Liver (tissue), 9 donors: Measurements from ENCODE around the gene CD59. TPM values are rescaled to one million over a fixed set of nuclear protein-coding genes. Genes with fewer than 3 reads are reported as not detected.

Source experiments
- DNase-seq: peaks from one replicate; pipeline ENCODE4 v3.0.0-alpha.2; 2017; ENCODE audit warnings: low spot score
- H3K27ac ChIP-seq, 2 donors: one replicate each; pipeline ENCODE4 v1.7.0; 2013; ENCODE audit warnings: inconsistent platforms in 2 of 2, low read length in 2 of 2, control low read depth in 1 of 2, low read depth in 1 of 2, mild to moderate bottlenecking in 1 of 2
- H3K27me3 ChIP-seq, 4 donors: one replicate each; pipeline versions ENCODE4 v1.6.1 to v1.7.0; 2013; ENCODE audit warnings: low read length in 3 of 4, inconsistent platforms in 1 of 4, mild to moderate bottlenecking in 1 of 4, moderate library complexity in 1 of 4; ENCODE audit not compliant: control insufficient read depth in 4 of 4, insufficient read depth in 4 of 4
- H3K36me3 ChIP-seq, 4 donors: one replicate each; pipeline versions ENCODE4 v1.6.1 to v1.7.0; 2013; ENCODE audit warnings: low read length in 3 of 4, mild to moderate bottlenecking in 3 of 4, low read depth in 1 of 4, moderate library complexity in 1 of 4; ENCODE audit not compliant: control insufficient read depth in 4 of 4, insufficient read depth in 3 of 4
- H3K4me1 ChIP-seq, 4 donors: one replicate each; pipeline versions ENCODE4 v1.6.1 to v1.7.0; 2013; ENCODE audit warnings: low read length in 3 of 4, mild to moderate bottlenecking in 3 of 4, moderate library complexity in 1 of 4; ENCODE audit not compliant: control insufficient read depth in 4 of 4, insufficient read depth in 4 of 4
- H3K4me3 ChIP-seq, 3 donors: one replicate each; pipeline versions ENCODE4 v1.6.1 to v1.7.0; 2013; ENCODE audit warnings: low read length in 3 of 3, control low read depth in 1 of 3, low read depth in 1 of 3, mild to moderate bottlenecking in 1 of 3
- H3K9ac ChIP-seq, 2 donors: one replicate each; pipeline ENCODE4 v1.7.0; 2013; ENCODE audit warnings: low read length in 2 of 2, mild to moderate bottlenecking in 2 of 2, moderate library complexity in 2 of 2, control low read depth in 1 of 2, low read depth in 1 of 2
- H3K9me3 ChIP-seq, 4 donors: one replicate each; pipeline versions ENCODE4 v1.6.1 to v1.7.0; 2013; ENCODE audit warnings: low read length in 3 of 4; ENCODE audit not compliant: control insufficient read depth in 4 of 4
- ATF3 ChIP-seq: IDR thresholded peaks from 2 replicates; pipeline ENCODE4 v1.6.1; 2016; ENCODE audit warnings: antibody characterized with exemption
- CTCF ChIP-seq: fragments of 150-350 bp; IDR thresholded peaks from 2 replicates; pipeline ENCODE4 v1.5.1; 2017; ENCODE audit warnings: improper control_type of control experiment, low read depth, low read length; ENCODE audit not compliant: missing input control
- EGR1 ChIP-seq, 2 donors: IDR thresholded peaks; 2 replicates each; pipeline ENCODE4 v1.6.1; 2016 to 2018; ENCODE audit warnings: antibody characterized with exemption in 2 of 2, low read depth in 2 of 2
- FOXA1 ChIP-seq: IDR thresholded peaks from 2 replicates; pipeline ENCODE4 v1.6.1; 2016; ENCODE audit warnings: antibody characterized with exemption
- FOXA2 ChIP-seq: IDR thresholded peaks from 2 replicates; pipeline ENCODE4 v1.6.1; 2016; ENCODE audit warnings: antibody characterized with exemption
- GABPA ChIP-seq, 2 donors: IDR thresholded peaks in 1 of 2; conservative IDR thresholded peaks in 1 of 2; 2 replicates each; pipeline ENCODE4 v1.6.1; 2016; ENCODE audit warnings: antibody characterized with exemption in 2 of 2, mild to moderate bottlenecking in 1 of 2, moderate library complexity in 1 of 2
- HNF4G ChIP-seq: IDR thresholded peaks from 2 replicates; pipeline ENCODE4 v1.6.1; 2016; ENCODE audit warnings: antibody characterized with exemption
- JUND ChIP-seq, 2 donors: IDR thresholded peaks; 2 replicates each; pipeline ENCODE4 v1.6.1; 2016; ENCODE audit warnings: antibody characterized with exemption in 2 of 2
- NR2F2 ChIP-seq: IDR thresholded peaks from 2 replicates; pipeline ENCODE4 v1.6.1; 2016; ENCODE audit warnings: antibody characterized with exemption
- RAD21 ChIP-seq, 2 donors: IDR thresholded peaks; 2 replicates each; pipeline ENCODE4 v1.6.1; 2016; ENCODE audit warnings: antibody characterized with exemption in 2 of 2, mild to moderate bottlenecking in 2 of 2
- REST ChIP-seq: IDR thresholded peaks from 2 replicates; pipeline ENCODE4 v1.6.1; 2016; ENCODE audit warnings: antibody characterized with exemption, mild to moderate bottlenecking
- RXRA ChIP-seq, 2 donors: IDR thresholded peaks; 2 replicates each; pipeline ENCODE4 v1.6.1; 2017 to 2018; ENCODE audit warnings: antibody characterized with exemption in 2 of 2, mild to moderate bottlenecking in 1 of 2
- SP1 ChIP-seq: IDR thresholded peaks from 2 replicates; pipeline ENCODE4 v1.6.1; 2018; ENCODE audit warnings: antibody characterized with exemption, mild to moderate bottlenecking
- TAF1 ChIP-seq: conservative IDR thresholded peaks from 2 replicates; pipeline ENCODE4 v1.6.1; 2016; ENCODE audit warnings: antibody characterized with exemption, mild to moderate bottlenecking
- YY1 ChIP-seq: IDR thresholded peaks from 2 replicates; pipeline ENCODE4 v1.6.1; 2016; ENCODE audit warnings: antibody characterized with exemption, mild to moderate bottlenecking
- ZBTB33 ChIP-seq: IDR thresholded peaks from 2 replicates; pipeline ENCODE4 v1.6.1; 2016; ENCODE audit warnings: antibody characterized with exemption
- WGBS: extraction: QIAGEN DNeasy Blood & Tissue Kit; methylation state at CpG from one replicate; pipeline ENCODE4 v1.1.7; 2013; 5-methylcytosine and 5-hydroxymethylcytosine counted together
- polyA plus RNA-seq, 2 donors: library from polyadenylated mRNA; stranded (reverse) in 1 of 2; unstranded in 1 of 2; fragments of 200-250 nt in 1 of 2; fragments of >200 nt in 1 of 2; fragmentation: Nextera tagmentation in 1 of 2; extraction: Ambion mirVana in 1 of 2; gene quantifications; one replicate each; pipeline versions ENCODE4 v1.2.1 to v1.2.3, GENCODE V29; 2013 to 2015
- total RNA-seq, 2 donors: library from RNA; depleted of rRNA; stranded (reverse); fragments of >200 nt; gene quantifications; one replicate each; pipeline ENCODE4 v1.2.3, GENCODE V29; 2014
- donor health status: healthy.
- donor health status: healthy.
- donor health status: healthy.
- donor health status: healthy.
- donor health status: healthy.

The CD59 gene
- total and polyA plus RNA-seq, 4 donors = 74.2 to 181 (median 130) TPM

- no peak overlapping the region for H3K4me3 ChIP-seq
- H3K9me3 ChIP-seq = no peaks in the 10 kb centered on the region
- WGBS = 80% methylated on average over 3 of the region's 3 CpGs
- no peak for TF ChIP-seq TAF1
- TF ChIP-seq CTCF = no peak
- TF ChIP-seq RXRA (IDR thresholded peaks at IDR 0.05) = no peak
- no peak for TF ChIP-seq EGR1 (IDR thresholded peaks at IDR 0.05; ENCODE audit: low read depth in 2 of 2)
- TF ChIP-seq JUND (IDR thresholded peaks at IDR 0.05) = no peak
- TF ChIP-seq FOXA1 = no peak
- no peak for TF ChIP-seq RAD21 (IDR thresholded peaks at IDR 0.05)
- peaks cover 0 to 4% (median 0%) of the 10 kb centered on the region in 4 donors for H3K27me3 ChIP-seq
- no peaks in the 10 kb centered on the region for H3K36me3 ChIP-seq
- H3K9ac ChIP-seq = no peak overlapping the region
- no peaks in the 10 kb centered on the region for H3K4me1 ChIP-seq
- no peak for DNase-seq
- H3K27ac ChIP-seq = no peak overlapping the region
These were observed 78.5 kb downstream of the CD59 start for GRCh38 chr11:33657757-33658156.

GRCh38 chr11:33656768-33657167 lies 79.5 kb downstream of the CD59 start:
- H3K4me1 ChIP-seq = no peaks in the 10 kb centered on the region
- TF ChIP-seq CTCF (no peak), HNF4G (no peak), GABPA (IDR thresholded peaks at IDR 0.05 in 1 of 2, conservative IDR thresholded peaks at IDR 0.05 in 1 of 2) (no peak), NR2F2 (no peak), FOXA1 (no peak), YY1 (no peak), TAF1 (no peak), EGR1 (IDR thresholded peaks at IDR 0.05; ENCODE audit: low read depth in 2 of 2) (no peak), JUND (IDR thresholded peaks at IDR 0.05) (no peak), FOXA2 (no peak)

GRCh38 chr11:33655842-33656600 lies 80.2 kb downstream of the CD59 start:
- Histone ChIP-seq H3K27me3 (peaks cover 0 to 4% (median 0%) of the 10 kb centered on the region in 4 donors), H3K27ac (no peak overlapping the region), H3K9me3 (no peaks in the 10 kb centered on the region), H3K9ac (no peak overlapping the region), H3K4me1 (no peaks in the 10 kb centered on the region), H3K4me3 (no peak overlapping the region), H3K36me3 (no peaks in the 10 kb centered on the region)
- DNase-seq = no peak
- WGBS = 79% methylated on average over 11 of the region's 11 CpGs
- TF ChIP-seq FOXA1 (no peak), FOXA2 (no peak), YY1 (no peak), ZBTB33 (no peak), SP1 (no peak), REST (no peak), JUND (IDR thresholded peaks at IDR 0.05) (no peak), ATF3 (no peak), TAF1 (no peak), EGR1 (IDR thresholded peaks at IDR 0.05; ENCODE audit: low read depth in 2 of 2) (no peak)

More at GRCh38 chr11:33656768-33657167, 79.5 kb downstream of the CD59 start:
- H3K9ac ChIP-seq = no peak overlapping the region
- H3K9me3 ChIP-seq = no peaks in the 10 kb centered on the region
- H3K36me3 ChIP-seq = no peaks in the 10 kb centered on the region
- no peak overlapping the region for H3K4me3 ChIP-seq
- no peak overlapping the region for H3K27ac ChIP-seq
- 86% methylated on average over 7 of the region's 7 CpGs for whole genome bisulfite sequencing
- no peak for DNase-seq
- H3K27me3 ChIP-seq = peaks cover 0 to 4% (median 0%) of the 10 kb centered on the region in 4 donors
